GM21360 (cell line): ENCODE measurements around the gene SPON2.

Experiments
- ATAC-seq: cut with Tn5 transposase; IDR thresholded peaks from one replicate; pipeline ENCODE4 v1.9.1; 2021; ENCODE audit warnings: mild to moderate bottlenecking, moderate library complexity; ENCODE audit not compliant: unreplicated experiment

SPON2 gene

GRCh38 chr4:1208970-1209704 is 36.8 kb upstream of the SPON2 start:
- ATAC-seq = no peak

GRCh38 chr4:1208266-1208961 is 36.0 kb upstream of the SPON2 start:
- ATAC-seq = no peak

- no peak for ATAC-seq
Measured at GRCh38 chr4:1207603-1208265, 35.4 kb upstream of the SPON2 start.

- no peak for ATAC-seq
Measured at GRCh38 chr4:1207157-1207470, 34.7 kb upstream of the SPON2 start.

GRCh38 chr4:1206299-1207156 is 34.1 kb upstream of the SPON2 start:
- ATAC-seq = no peak

- ATAC-seq = no peak
Measured at GRCh38 chr4:1205586-1206298, 33.4 kb upstream of the SPON2 start.

- ATAC-seq = no peak
Measured at GRCh38 chr4:1204828-1205585, 32.6 kb upstream of the SPON2 start.

- ATAC-seq = no peak
Measured at GRCh38 chr4:1204286-1204827, 32.0 kb upstream of the SPON2 start.

- no peak for ATAC-seq
Measured at GRCh38 chr4:1203026-1203616, 30.7 kb upstream of the SPON2 start.

- ATAC-seq = no peak
Measured at GRCh38 chr4:1202526-1203011, 30.2 kb upstream of the SPON2 start.

- ATAC-seq = no peak
Measured at GRCh38 chr4:1201851-1202525, 29.6 kb upstream of the SPON2 start.

- ATAC-seq = no peak
Measured at GRCh38 chr4:1200425-1201035, 28.1 kb upstream of the SPON2 start.

- no peak for ATAC-seq
Measured at GRCh38 chr4:1199556-1200331, 27.4 kb upstream of the SPON2 start.

- no peak for ATAC-seq
Measured at GRCh38 chr4:1198098-1198844, 25.9 kb upstream of the SPON2 start.

- no peak for ATAC-seq
Measured at GRCh38 chr4:1196421-1197183, 24.2 kb upstream of the SPON2 start.

- no peak for ATAC-seq
Measured at GRCh38 chr4:1195891-1196401, 23.6 kb upstream of the SPON2 start.
